MM.1S (cell line): ENCODE measurements around the gene PPM1E.
"Not testable (repeated sequence)": the region's sequence is repeated elsewhere in the genome, so short reads cannot be mapped to it uniquely, and the experiment has no call there.

ENCODE experiments used
- DNase-seq: peaks from one replicate; pipeline ENCODE4 v3.0.0-alpha.2; 2015
- H2AFZ ChIP-seq: fragments of 300-600 bp; sonication (generic); 2 replicates; pipeline ENCODE4 v1.6.0; 2016; ENCODE audit warnings: antibody characterized with exemption, low read length
- H3F3A ChIP-seq: fragments of 300-600 bp; sonication (generic); 2 replicates; pipeline ENCODE4 v1.6.1; 2016; ENCODE audit warnings: mild to moderate bottlenecking, antibody characterized with exemption, low read length, moderate library complexity, mixed read lengths; ENCODE audit not compliant: insufficient read depth
- H3K27ac ChIP-seq: fragments of 300-600 bp; sonication (generic); 2 replicates; pipeline ENCODE4 v1.5.1; 2016; ENCODE audit warnings: mild to moderate bottlenecking, low read length
- H3K27me3 ChIP-seq: fragments of 300-600 bp; sonication (generic); replicated peaks from 2 replicates; pipeline ENCODE4 v1.6.0; 2016; ENCODE audit warnings: low read length; ENCODE audit not compliant: insufficient read depth
- H3K36me3 ChIP-seq: fragments of 300-600 bp; sonication (generic); replicated peaks from 2 replicates; pipeline ENCODE4 v1.6.1; 2016; ENCODE audit warnings: mild to moderate bottlenecking, low read length, mixed read lengths; ENCODE audit not compliant: insufficient read depth
- H3K4me1 ChIP-seq: fragments of 300-600 bp; sonication (generic); 2 replicates; pipeline ENCODE4 v1.6.1; 2016; ENCODE audit warnings: low read length, mixed read lengths
- H3K4me2 ChIP-seq: fragments of 300-600 bp; sonication (generic); 2 replicates; pipeline ENCODE4 v1.6.0; 2016; ENCODE audit warnings: low read depth, low read length
- H3K4me3 ChIP-seq: fragments of 300-600 bp; sonication (generic); 2 replicates; pipeline ENCODE4 v1.5.1; 2016; ENCODE audit warnings: low read length, mixed read lengths
- H3K79me2 ChIP-seq: fragments of 300-600 bp; sonication (generic); 2 replicates; pipeline ENCODE4 v1.6.1; 2016; ENCODE audit warnings: mixed run types, low read length, mixed read lengths
- H3K9ac ChIP-seq: fragments of 300-600 bp; sonication (generic); 2 replicates; pipeline ENCODE4 v1.6.1; 2016; ENCODE audit warnings: low read length, mixed read lengths
- H3K9me2 ChIP-seq: fragments of 300-600 bp; sonication (generic); replicated peaks from 2 replicates; pipeline ENCODE4 v1.6.1; 2016; ENCODE audit warnings: mild to moderate bottlenecking, low read length, mixed read lengths; ENCODE audit not compliant: insufficient read depth
- H3K9me3 ChIP-seq: fragments of 300-600 bp; sonication (generic); replicated peaks from 2 replicates; pipeline ENCODE4 v1.6.1; 2016; ENCODE audit warnings: mild to moderate bottlenecking, low read length, mixed read lengths; ENCODE audit not compliant: insufficient read depth
- H4K20me1 ChIP-seq: fragments of 300-600 bp; sonication (generic); 2 replicates; pipeline ENCODE4 v1.6.1; 2016; ENCODE audit warnings: mild to moderate bottlenecking, low read length, moderate library complexity, mixed read lengths; ENCODE audit not compliant: insufficient read depth
- CTCF ChIP-seq: fragments of 300-600 bp; sonication (generic); IDR thresholded peaks from 2 replicates; pipeline ENCODE4 v1.5.1; 2016; ENCODE audit warnings: antibody characterized with exemption, low read length, mixed read lengths
- EZH2 ChIP-seq: fragments of 300-600 bp; sonication (generic); optimal IDR thresholded peaks from 2 replicates; pipeline ENCODE3; 2017; ENCODE audit warnings: low read depth, mild to moderate bottlenecking, antibody characterized with exemption, low read length, mixed read lengths
- EZH2phosphoT487 ChIP-seq: fragments of 300-600 bp; sonication (generic); IDR thresholded peaks from 2 replicates; pipeline ENCODE4 v1.6.1; 2018; ENCODE audit warnings: antibody characterized with exemption, low read length

PPM1E gene

DNA sequence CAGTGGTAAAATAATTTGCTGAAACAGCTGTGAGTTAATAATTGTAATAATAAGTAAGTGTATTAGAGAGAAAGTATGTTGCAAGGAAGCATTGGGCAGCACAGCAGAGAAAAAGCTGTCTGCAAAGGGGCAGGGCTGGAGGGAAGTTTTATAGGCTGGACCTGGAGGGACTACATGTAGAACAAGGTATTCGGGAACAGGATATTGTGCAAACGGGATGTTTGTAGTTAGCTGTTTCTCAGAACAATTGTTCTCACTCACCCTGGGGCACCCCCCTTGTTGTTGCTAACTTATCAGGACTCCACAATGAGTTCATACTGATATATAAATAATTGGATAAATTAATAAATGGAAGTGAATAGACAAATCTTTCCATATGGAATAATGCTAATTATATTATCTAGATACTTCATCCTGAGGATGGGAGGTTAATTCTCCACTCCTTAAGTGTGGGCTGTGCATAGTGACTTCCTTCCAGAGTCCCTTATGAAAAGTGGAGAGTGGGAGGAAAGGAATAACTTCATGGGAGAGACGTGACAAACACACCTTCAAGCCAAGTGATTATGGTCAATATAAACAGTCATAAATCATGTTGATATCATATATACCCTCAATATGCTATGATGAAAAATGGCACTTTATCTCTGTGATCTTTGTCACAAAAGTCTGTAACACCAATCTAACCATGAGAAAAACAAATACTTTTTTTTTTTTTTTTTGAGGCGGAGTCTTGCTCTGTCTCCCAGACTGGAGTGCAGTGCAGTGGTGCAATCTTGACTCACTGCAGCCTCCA is 85.4 kb downstream of the PPM1E start:
- no peak for TF ChIP-seq EZH2phosphoT487
- TF ChIP-seq CTCF, result no peak
- TF ChIP-seq EZH2, result no peak
- DNase-seq, result no peak
- Histone ChIP-seq H3K9me3 (no peaks in the 10 kb centered on the region), H3K79me2 (no peaks in the 10 kb centered on the region), H3K27ac (no peak overlapping the region), H3K36me3 (no peaks in the 10 kb centered on the region), H3K4me2 (no peak overlapping the region), H3F3A (no peaks in the 10 kb centered on the region), H3K9me2 (no peaks in the 10 kb centered on the region), H3K4me3 (no peak overlapping the region), H3K4me1 (no peaks in the 10 kb centered on the region), H3K27me3 (no peaks in the 10 kb centered on the region), H3K9ac (no peak overlapping the region), H2AFZ (no peak overlapping the region), H4K20me1 (no peaks in the 10 kb centered on the region)

GRCh38 chr17:58846413-58846812 is 90.8 kb downstream of the PPM1E start:
- H3K9me3 ChIP-seq, H3K27ac ChIP-seq, H3K79me2 ChIP-seq, H3K4me3 ChIP-seq, H2AFZ ChIP-seq, H3K9me2 ChIP-seq, H3K9ac ChIP-seq, DNase-seq, H4K20me1 ChIP-seq, H3K4me2 ChIP-seq, H3K36me3 ChIP-seq, H3K4me1 ChIP-seq, H3K27me3 ChIP-seq, H3F3A ChIP-seq: not testable (repeated sequence)

GRCh38 chr17:58850106-58850505 is 94.5 kb downstream of the PPM1E start:
- H3K79me2 ChIP-seq, H3K27me3 ChIP-seq, H3K4me3 ChIP-seq, H3K9me2 ChIP-seq, H3K27ac ChIP-seq, DNase-seq, H3K4me1 ChIP-seq, H3K4me2 ChIP-seq, H3K36me3 ChIP-seq, H3K9ac ChIP-seq, H3K9me3 ChIP-seq, H4K20me1 ChIP-seq, H3F3A ChIP-seq, H2AFZ ChIP-seq: not testable (repeated sequence)

GRCh38 chr17:58865301-58865700 is 109.6 kb downstream of the PPM1E start:
- Histone ChIP-seq H3K79me2 (no peaks in the 10 kb centered on the region), H3K36me3 (no peaks in the 10 kb centered on the region), H2AFZ (no peak overlapping the region), H3K9me2 (no peaks in the 10 kb centered on the region), H3F3A (no peaks in the 10 kb centered on the region), H3K9me3 (no peaks in the 10 kb centered on the region), H3K27me3 (no peaks in the 10 kb centered on the region), H3K4me2 (no peak overlapping the region), H3K4me3 (no peak overlapping the region), H3K27ac (no peak overlapping the region), H3K9ac (no peak overlapping the region), H4K20me1 (no peaks in the 10 kb centered on the region), H3K4me1 (no peaks in the 10 kb centered on the region)
- no peak for DNase-seq
- TF ChIP-seq EZH2phosphoT487 (no peak), EZH2 (no peak), CTCF (no peak)
